IPS-15b (cell line): ENCODE data around the gene NANS.

ENCODE experiments used
- H3K27me3 ChIP-seq: one replicate; pipeline ENCODE4 v1.6.1; 2013; ENCODE audit warnings: low read length; ENCODE audit not compliant: control insufficient read depth, insufficient read depth
- H3K36me3 ChIP-seq: one replicate; pipeline ENCODE4 v1.6.1; 2013; ENCODE audit warnings: low read length; ENCODE audit not compliant: control insufficient read depth, insufficient read depth
- H3K4me1 ChIP-seq: one replicate; pipeline ENCODE4 v1.6.1; 2013; ENCODE audit warnings: mild to moderate bottlenecking, low read length; ENCODE audit not compliant: control insufficient read depth, insufficient read depth
- H3K4me3 ChIP-seq: one replicate; pipeline ENCODE4 v1.5.1; 2013; ENCODE audit warnings: low read depth, low read length
- H3K9ac ChIP-seq: one replicate; pipeline ENCODE4 v1.6.1; 2013; ENCODE audit warnings: low read depth, mild to moderate bottlenecking, low read length
- H3K9me3 ChIP-seq: one replicate; pipeline ENCODE4 v1.6.1; 2013; ENCODE audit warnings: mild to moderate bottlenecking, low read length; ENCODE audit not compliant: control insufficient read depth, insufficient read depth

Gene NANS

DNA sequence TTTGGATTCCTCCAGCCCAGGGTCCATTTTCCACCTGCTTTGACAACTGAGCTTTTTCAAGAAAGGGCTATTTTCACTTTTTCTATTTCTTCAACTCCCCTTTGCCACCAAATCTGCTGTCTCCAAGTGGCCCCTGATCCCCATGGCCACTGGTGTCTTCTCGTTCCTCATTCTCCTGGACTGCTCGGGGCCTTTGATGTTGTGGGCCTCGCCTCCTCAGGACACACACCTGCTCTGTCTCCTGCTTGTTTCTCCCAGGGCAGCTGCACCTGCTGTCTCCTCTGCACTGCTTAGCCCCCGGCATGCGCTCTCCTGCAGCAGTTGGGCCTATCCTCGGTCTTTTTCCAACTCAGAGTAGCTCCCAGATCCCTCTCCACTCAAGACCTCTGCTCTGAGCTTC, 16.3 kb upstream of the NANS start:
- H3K27me3 ChIP-seq = peaks cover 2% of the 10 kb centered on the region
- H3K4me3 ChIP-seq = no peak overlapping the region
- H3K36me3 ChIP-seq = no peaks in the 10 kb centered on the region
- no peaks in the 10 kb centered on the region for H3K9me3 ChIP-seq
- no peaks in the 10 kb centered on the region for H3K4me1 ChIP-seq
- H3K9ac ChIP-seq = no peak overlapping the region

GRCh38 chr9:98043915-98044314, 12.6 kb upstream of the NANS start:
- Histone ChIP-seq H3K4me1 (no peaks in the 10 kb centered on the region), H3K27me3 (no peaks in the 10 kb centered on the region), H3K9me3 (no peaks in the 10 kb centered on the region)

DNA sequence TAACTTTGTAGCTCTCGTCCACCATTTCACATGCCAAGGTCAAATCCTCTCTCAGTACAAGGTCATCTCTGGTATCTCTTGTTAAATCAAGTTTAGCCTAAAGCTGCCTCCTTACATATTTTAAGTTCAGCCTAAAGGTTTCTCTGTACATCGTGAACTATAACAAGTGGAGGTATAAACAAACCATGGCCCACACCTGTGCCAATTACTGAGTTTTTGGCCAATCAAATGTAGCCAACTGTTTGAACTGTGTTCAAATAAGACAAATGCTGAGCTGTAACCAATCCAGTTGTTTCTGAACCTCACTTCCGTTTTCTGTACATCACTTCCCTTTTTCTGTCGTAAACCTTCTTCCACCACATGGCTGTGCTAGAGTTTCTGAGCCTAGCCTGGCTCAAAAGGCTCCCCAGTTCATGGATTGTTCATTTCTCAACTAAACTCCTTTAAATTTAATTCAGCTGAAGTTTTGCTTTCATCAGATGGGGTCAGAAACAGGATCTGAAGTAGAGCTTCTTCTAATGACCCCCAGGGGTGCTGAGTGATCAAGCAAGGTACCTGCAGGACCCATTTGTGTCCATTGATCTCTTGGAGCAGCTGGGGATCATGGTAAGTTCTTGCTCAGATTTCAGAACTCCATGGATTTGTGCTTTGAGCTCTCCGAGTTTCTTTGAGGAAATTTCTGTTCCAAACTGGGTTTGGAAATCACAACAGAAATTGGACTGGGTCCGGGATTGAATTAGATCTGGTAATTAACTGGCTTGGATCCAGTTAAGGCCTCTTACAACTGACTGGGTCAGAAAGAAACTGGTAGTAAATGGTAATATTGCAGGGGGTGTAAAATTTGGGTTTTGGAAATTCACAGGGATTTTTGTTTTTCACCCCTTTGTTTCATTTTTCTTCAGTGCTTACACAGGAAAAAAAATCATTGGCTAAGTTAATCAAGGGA, 11.0 kb upstream of the NANS start:
- Histone ChIP-seq H3K27me3 (no peaks in the 10 kb centered on the region), H3K4me3 (no peak overlapping the region), H3K9ac (no peak overlapping the region), H3K4me1 (no peaks in the 10 kb centered on the region), H3K9me3 (no peaks in the 10 kb centered on the region), H3K36me3 (no peaks in the 10 kb centered on the region)

More at GRCh38 chr9:98043915-98044314, 12.6 kb upstream of the NANS start:
- no peaks in the 10 kb centered on the region for H3K36me3 ChIP-seq
- no peak overlapping the region for H3K9ac ChIP-seq
- H3K4me3 ChIP-seq = no peak overlapping the region

- Histone ChIP-seq H3K36me3 (no peaks in the 10 kb centered on the region), H3K9me3 (no peaks in the 10 kb centered on the region), H3K27me3 (no peaks in the 10 kb centered on the region), H3K4me1 (no peaks in the 10 kb centered on the region), H3K9ac (no peak overlapping the region), H3K4me3 (no peak overlapping the region)
These were observed 10.4 kb upstream of the NANS start for GRCh38 chr9:98046180-98046543.

DNA sequence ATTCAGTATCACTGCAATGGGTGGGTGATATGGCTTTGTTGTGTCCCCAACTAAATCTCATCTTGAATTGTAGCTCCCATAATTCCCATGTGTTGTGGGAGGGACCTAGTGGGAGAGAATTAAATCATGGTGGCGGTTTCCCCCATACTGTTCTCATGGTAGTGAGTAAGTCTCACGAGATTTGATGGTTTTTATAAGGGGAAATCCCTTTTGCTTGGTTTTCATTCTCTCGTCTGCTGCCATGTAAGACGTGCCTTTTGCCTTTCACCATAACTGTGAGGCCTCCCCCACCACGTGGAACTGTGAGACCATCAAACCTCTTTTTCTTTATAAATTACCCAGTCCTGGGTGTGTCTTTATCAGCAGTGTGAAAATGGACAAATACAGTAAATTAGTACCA, 9.5 kb upstream of the NANS start:
- H3K27me3 ChIP-seq = peaks cover 3% of the 10 kb centered on the region
- no peaks in the 10 kb centered on the region for H3K36me3 ChIP-seq
- no peaks in the 10 kb centered on the region for H3K9me3 ChIP-seq
- no peaks in the 10 kb centered on the region for H3K4me1 ChIP-seq
- no peak overlapping the region for H3K9ac ChIP-seq
- no peak overlapping the region for H3K4me3 ChIP-seq

DNA sequence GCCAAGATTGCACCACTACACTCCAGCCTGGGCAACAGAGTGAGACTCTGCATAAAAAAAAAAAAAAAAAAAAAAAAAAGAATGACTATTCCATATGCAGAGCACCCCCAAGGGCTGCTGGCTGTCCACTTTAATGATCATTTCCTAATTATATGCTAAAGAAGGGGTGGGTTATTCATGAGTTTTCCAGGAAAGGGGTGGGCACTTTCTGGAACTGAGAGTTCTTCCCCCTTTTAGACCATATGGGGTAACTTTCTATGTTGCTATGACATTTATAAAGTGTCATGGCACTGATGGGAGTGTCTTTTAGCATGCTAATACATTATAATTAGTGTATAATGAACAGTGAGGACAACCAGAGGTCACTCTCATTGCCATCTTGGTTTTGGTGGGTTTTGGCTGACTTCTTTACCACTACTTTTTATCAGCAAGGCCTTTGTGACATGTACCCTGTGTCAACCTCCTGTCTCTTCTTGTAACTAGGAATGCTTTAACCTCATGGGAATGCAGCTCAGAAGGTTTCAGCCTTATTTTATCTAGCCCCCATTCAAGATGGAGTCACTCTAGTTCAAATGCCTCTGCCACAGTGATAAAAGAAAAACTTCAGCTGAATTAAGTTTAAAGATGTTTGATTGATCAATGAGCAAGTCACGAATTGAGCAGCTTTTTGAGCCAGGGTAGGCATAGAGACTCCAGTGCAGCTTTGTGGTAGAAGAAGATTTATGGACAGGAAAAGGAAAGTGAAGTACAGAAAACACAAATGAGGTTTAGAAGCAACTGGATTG, 7.1 kb upstream of the NANS start:
- Histone ChIP-seq H3K4me3 (no peak overlapping the region), H3K4me1 (no peaks in the 10 kb centered on the region), H3K36me3 (no peaks in the 10 kb centered on the region)

DNA sequence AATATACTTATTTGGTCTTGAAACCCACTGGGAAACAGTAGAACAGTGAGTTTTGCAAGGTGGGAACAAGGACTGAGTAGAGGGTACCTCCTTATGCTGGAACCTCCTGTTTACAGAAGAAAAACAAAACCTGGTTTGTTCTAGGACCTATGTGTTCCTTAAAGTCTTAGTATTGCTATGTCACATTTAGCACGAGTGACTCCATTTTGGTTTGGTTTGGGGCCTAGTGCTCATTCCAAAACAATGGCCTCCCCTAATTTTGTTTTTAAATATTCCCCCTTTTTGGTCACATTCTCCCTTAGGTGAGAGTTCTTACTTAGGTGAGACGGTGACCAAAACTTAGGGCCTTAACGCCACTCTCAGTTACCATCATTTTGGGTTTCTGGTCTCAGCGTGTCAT, 6.2 kb upstream of the NANS start:
- H3K4me3 ChIP-seq = no peak overlapping the region
- no peak overlapping the region for H3K9ac ChIP-seq
- peaks cover 3% of the 10 kb centered on the region for H3K27me3 ChIP-seq
- H3K36me3 ChIP-seq = no peaks in the 10 kb centered on the region
- no peaks in the 10 kb centered on the region for H3K4me1 ChIP-seq
- H3K9me3 ChIP-seq = no peaks in the 10 kb centered on the region

More for the DNA sequence above, 7.1 kb upstream of the NANS start:
- Histone ChIP-seq H3K27me3 (peaks cover 3% of the 10 kb centered on the region), H3K9me3 (no peaks in the 10 kb centered on the region), H3K9ac (no peak overlapping the region)

GRCh38 chr9:98054376-98054951, 2.1 kb upstream of the NANS start:
- no peaks in the 10 kb centered on the region for H3K4me1 ChIP-seq
- H3K36me3 ChIP-seq = no peaks in the 10 kb centered on the region
- no peak overlapping the region for H3K4me3 ChIP-seq
- H3K27me3 ChIP-seq = peaks cover 3% of the 10 kb centered on the region
- no peak overlapping the region for H3K9ac ChIP-seq
- H3K9me3 ChIP-seq = no peaks in the 10 kb centered on the region

GRCh38 chr9:98057138-98057799, 737 bp downstream of the NANS start:
- H3K27me3 ChIP-seq = no peaks in the 10 kb centered on the region
- no peaks in the 10 kb centered on the region for H3K4me1 ChIP-seq
- peaks cover 5% of the 10 kb centered on the region for H3K36me3 ChIP-seq
- H3K4me3 ChIP-seq = peak overlapping the region; percentile 74
- H3K9ac ChIP-seq = peak overlapping the region; percentile 81
- no peaks in the 10 kb centered on the region for H3K9me3 ChIP-seq

DNA sequence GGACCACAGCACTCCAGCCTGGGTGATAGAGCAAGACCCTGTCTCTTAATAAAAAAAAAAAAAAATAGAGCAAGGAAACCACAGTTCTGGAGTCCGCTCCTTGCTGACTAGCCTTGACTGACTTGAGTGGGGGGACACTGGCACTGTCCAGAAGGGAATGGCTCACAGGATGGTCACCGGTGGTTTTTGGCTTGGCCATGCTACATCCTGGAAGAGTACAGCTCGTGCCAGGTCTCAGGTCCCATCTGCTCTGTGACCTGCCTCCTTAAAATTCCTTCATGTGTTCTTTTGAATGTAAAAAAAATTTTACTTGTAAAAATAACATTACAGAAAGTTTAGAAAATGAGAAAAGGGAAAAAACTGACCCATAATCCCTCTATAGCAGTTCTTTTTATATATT, 5.6 kb downstream of the NANS start:
- Histone ChIP-seq H3K9me3 (no peaks in the 10 kb centered on the region), H3K36me3 (peaks cover 10% of the 10 kb centered on the region)

DNA sequence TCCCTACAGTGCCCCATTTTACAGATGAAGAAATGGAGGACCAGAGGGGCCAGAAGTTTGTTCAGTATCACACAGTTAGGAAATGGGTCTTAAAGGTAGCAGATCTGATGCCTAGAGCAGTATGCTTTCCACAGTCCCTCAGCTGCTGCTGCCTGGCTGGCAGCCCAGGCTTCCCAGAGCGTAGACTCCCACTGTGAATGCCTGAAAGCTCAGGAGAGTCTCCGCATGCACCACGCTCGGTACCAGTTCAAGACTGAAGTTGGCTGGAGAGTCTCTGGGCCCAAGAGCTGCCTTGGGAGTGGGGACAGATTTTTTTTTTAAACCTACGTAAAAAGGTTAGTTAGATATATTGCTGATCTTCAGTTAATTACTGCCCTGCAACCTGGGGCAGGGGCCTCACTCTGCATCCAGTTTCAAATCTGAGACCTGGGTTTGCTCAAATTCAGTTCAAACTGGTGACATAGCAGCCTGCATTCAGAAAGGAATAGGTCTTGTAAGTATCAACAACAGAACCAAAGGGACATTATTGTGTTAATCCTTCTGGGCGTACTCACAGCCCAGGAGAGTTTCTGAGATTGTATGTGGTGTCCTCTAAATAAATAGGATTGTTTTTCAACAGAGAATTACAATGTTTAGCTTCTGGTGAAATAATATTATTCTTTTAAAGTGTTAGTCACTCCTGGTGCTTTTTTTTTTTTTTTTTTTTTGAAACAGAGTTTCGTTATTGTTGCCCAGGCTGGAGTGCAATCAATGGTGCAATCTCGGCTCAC, 8.3 kb downstream of the NANS start:
- no peaks in the 10 kb centered on the region for H3K27me3 ChIP-seq
- H3K9ac ChIP-seq = no peak overlapping the region
- H3K9me3 ChIP-seq = no peaks in the 10 kb centered on the region
- H3K4me3 ChIP-seq = no peak overlapping the region
- peaks cover 2% of the 10 kb centered on the region for H3K4me1 ChIP-seq
- peaks cover 10% of the 10 kb centered on the region for H3K36me3 ChIP-seq

More for the DNA sequence above, 5.6 kb downstream of the NANS start:
- Histone ChIP-seq H3K9ac (no peak overlapping the region), H3K27me3 (no peaks in the 10 kb centered on the region), H3K4me1 (peaks cover 2% of the 10 kb centered on the region), H3K4me3 (no peak overlapping the region)
